Astrocyte (in vitro differentiated cells and primary cell): ENCODE data around the gene FEZ2.

ENCODE experiments used
- CTCF ChIP-seq: IDR thresholded peaks from 2 replicates; pipeline ENCODE4 v1.5.1; 2011; ENCODE audit warnings: low read depth, mild to moderate bottlenecking, inconsistent platforms, low read length, moderate library complexity; ENCODE audit not compliant: insufficient read depth
- EZH2 ChIP-seq: IDR thresholded peaks from 2 replicates; pipeline ENCODE4 v1.6.1; 2012; ENCODE audit warnings: mild to moderate bottlenecking, low read length, inconsistent platforms; ENCODE audit not compliant: insufficient read depth

- no peak for TF ChIP-seq CTCF
- no peak for TF ChIP-seq EZH2
Observed at GRCh38 chr2:36556842-36557241, 41.1 kb downstream of the FEZ2 start.
